Measurements from ENCODE around the gene COQ10A. TPM values are rescaled to one million over a fixed set of nuclear protein-coding genes. Genes with fewer than 3 reads are reported as not detected.

COQ10A gene
- total RNA-seq, 1 experiment from 2014 or later = 26.1 TPM

GRCh38 chr12:56224954-56225353, 41.8 kb upstream of the COQ10A start:
- H4K5ac ChIP-seq (ENCODE audit: insufficient read length, low read depth, low read length) = no peak overlapping the region
- peaks cover 2% of the 10 kb centered on the region; the same call in 1 of the 2 replicates for H3K4me1 ChIP-seq (ENCODE audit: insufficient read depth, low read length)
- H2AK5ac ChIP-seq (ENCODE audit: insufficient read length, low read length) = no peak overlapping the region
- H3K23me2 ChIP-seq (ENCODE audit: insufficient read length, low read depth, low read length, poor library complexity, severe bottlenecking) = peaks cover 26% of the 10 kb centered on the region
- no peak overlapping the region for H2BK15ac ChIP-seq (ENCODE audit: low read depth, low read length)
- H3K36me3 Mint-ChIP-seq (ENCODE audit: insufficient read depth in 1 of 3, low read depth in 3 of 3) = peaks cover 5 to 17% (median 10%) of the 10 kb centered on the region in 3 experiments; a peak in 6 of 7 replicates
- no peak for TF ChIP-seq CTCF (conservative IDR thresholded peaks at IDR 0.05)
- peak overlapping the region; percentile 2 for H3K56ac ChIP-seq (ENCODE audit: insufficient read length, low read depth, low read length)
- DNase-seq = no peak
- no peaks in the 10 kb centered on the region for H3K79me1 ChIP-seq (ENCODE audit: insufficient read depth, low read depth, low read length, poor library complexity, severe bottlenecking)
- H3K4me3 Mint-ChIP-seq = peak overlapping the region; percentile 78 to 88
- H3K27me3 Mint-ChIP-seq (ENCODE audit: low read depth) = no peaks in the 10 kb centered on the region
- H3K23ac ChIP-seq (ENCODE audit: insufficient read length, low read depth, low read length) = no peak overlapping the region
- no peak overlapping the region for H3K14ac ChIP-seq (ENCODE audit: insufficient read depth, low read length)
- H3K4ac ChIP-seq (ENCODE audit: low read depth, low read length) = no peak overlapping the region
- peak overlapping the region; percentile 58 for H3K4me2 ChIP-seq (ENCODE audit: insufficient read depth, insufficient read length, low read length)
- H2BK20ac ChIP-seq (ENCODE audit: low read depth, low read length, poor library complexity, severe bottlenecking) = no peak overlapping the region
- H3K79me2 ChIP-seq (ENCODE audit: insufficient read depth, low read length) = no peaks in the 10 kb centered on the region; the same call in 1 of the 2 replicates
- no peak overlapping the region for H2BK12ac ChIP-seq (ENCODE audit: insufficient read length, low read depth, low read length)
- H2BK5ac ChIP-seq (ENCODE audit: insufficient read length, low read length) = no peak overlapping the region
- peak overlapping the region in 1 of 3 experiments; percentile 70; a peak in 1 of 7 replicates for H3K27ac Mint-ChIP-seq
- H4K20me1 ChIP-seq (ENCODE audit: control insufficient read depth, insufficient read depth, insufficient read length) = peaks cover 3% of the 10 kb centered on the region
- no peak overlapping the region for H2AFZ ChIP-seq (ENCODE audit: low read length)
- no peak overlapping the region for H3K9ac ChIP-seq (ENCODE audit: extremely low read depth, insufficient read length, low read length)
- H4K8ac ChIP-seq (replicated peaks; ENCODE audit: insufficient read length, low read depth, low read length) = no peak overlapping the region
- H3K18ac ChIP-seq (ENCODE audit: insufficient read length, low read depth, low read length) = no peak overlapping the region
- H3T11ph ChIP-seq (ENCODE audit: low read length) = no peak overlapping the region
- H2BK120ac ChIP-seq (ENCODE audit: low read depth, low read length, poor library complexity, severe bottlenecking) = no peak overlapping the region
- WGBS (ENCODE audit: extremely low coverage, insufficient read length, low lambda C conversion rate) = 100% methylated on average over 1 of the region's 11 CpGs
- no peaks in the 10 kb centered on the region for H3K9me3 ChIP-seq (ENCODE audit: control insufficient read depth, low read depth, low read length)
- no peak overlapping the region for H3K27ac ChIP-seq (ENCODE audit: insufficient read length, low read depth, low read length)
- peaks cover 33 to 39% of the 10 kb centered on the region in 2 experiments for H3K4me1 Mint-ChIP-seq
- no peaks in the 10 kb centered on the region; a peak in 1 of 5 replicates for H3K9me3 Mint-ChIP-seq
- H3K27me3 ChIP-seq (ENCODE audit: insufficient read depth, low read length) = no peaks in the 10 kb centered on the region
- no peak overlapping the region for H4K91ac ChIP-seq (ENCODE audit: insufficient read length, low read depth, low read length)
